ENCODE results near the gene ADGRL3. TPM values are rescaled to one million over a fixed set of nuclear protein-coding genes. Genes with fewer than 3 reads are reported as not detected.

The ADGRL3 gene
- total RNA-seq, 4 donors from 2014 or later, result 0.67 to 4.6 (median 1.6) TPM

GRCh38 chr4:61175495-61175894, 24.6 kb upstream of the ADGRL3 start:
- 38 to 89% methylated on average over 1 of the region's 1 CpG for WGBS, 2 donors
- intact Hi-C loops (cut with DNase I), result no loop called here

GRCh38 chr4:61177367-61177766, 22.8 kb upstream of the ADGRL3 start:
- DNase-seq, result no peak
- no peak overlapping the region for H3K4me3 ChIP-seq (replicated peaks in 1 of 3)
- WGBS, 2 donors, result 87 to 95% methylated on average over 2 of the region's 2 CpGs
- H3K36me3 ChIP-seq, result no peaks in the 10 kb centered on the region
- no peak overlapping the region for H3K27ac ChIP-seq
- no peaks in the 10 kb centered on the region for H3K9me3 ChIP-seq
- TF ChIP-seq POLR2A (IDR thresholded peaks at IDR 0.05) (no peak), CTCF (IDR thresholded peaks at IDR 0.05) (no peak)
- H3K4me1 ChIP-seq, result no peaks in the 10 kb centered on the region
- H3K27me3 ChIP-seq, result no peaks in the 10 kb centered on the region
- intact Hi-C loops (cut with DNase I), result no loop called here

More at GRCh38 chr4:61175495-61175894, 24.6 kb upstream of the ADGRL3 start:
- no peak for DNase-seq
- Histone ChIP-seq H3K27me3 (no peaks in the 10 kb centered on the region), H3K9me3 (no peaks in the 10 kb centered on the region), H3K4me1 (no peaks in the 10 kb centered on the region), H3K4me3 (replicated peaks in 1 of 3) (no peak overlapping the region), H3K36me3 (no peaks in the 10 kb centered on the region), H3K27ac (no peak overlapping the region)
- TF ChIP-seq CTCF (IDR thresholded peaks at IDR 0.05), result no peak

- Histone ChIP-seq H3K36me3 (no peaks in the 10 kb centered on the region), H3K9me3 (no peaks in the 10 kb centered on the region), H3K27me3 (no peaks in the 10 kb centered on the region), H3K27ac (no peak overlapping the region), H3K4me3 (replicated peaks in 1 of 3) (no peak overlapping the region), H3K4me1 (no peaks in the 10 kb centered on the region)
- 42 to 46% methylated on average over 5 of the region's 5 CpGs for WGBS, 2 donors
- no peak for DNase-seq
- no peak for TF ChIP-seq POLR2A (IDR thresholded peaks at IDR 0.05)
- no peak for TF ChIP-seq CTCF (IDR thresholded peaks at IDR 0.05)
- intact Hi-C loops (cut with DNase I), result no loop called here
These were observed 19.7 kb upstream of the ADGRL3 start for GRCh38 chr4:61180405-61180804.

- no peak overlapping the region for H3K4me3 ChIP-seq (replicated peaks in 1 of 3)
- TF ChIP-seq CTCF (IDR thresholded peaks at IDR 0.05), result no peak
- TF ChIP-seq POLR2A (IDR thresholded peaks at IDR 0.05), result no peak
- no peaks in the 10 kb centered on the region for H3K4me1 ChIP-seq
- H3K27me3 ChIP-seq, result no peaks in the 10 kb centered on the region
- DNase-seq, result no peak
- no peaks in the 10 kb centered on the region for H3K9me3 ChIP-seq
- no peaks in the 10 kb centered on the region for H3K36me3 ChIP-seq
- H3K27ac ChIP-seq, result no peak overlapping the region
- 91 to 92% methylated on average over 1 of the region's 1 CpG for WGBS, 2 donors
- intact Hi-C loops (cut with DNase I), result no loop called here
These were observed 17.2 kb upstream of the ADGRL3 start for GRCh38 chr4:61182915-61183314.

GRCh38 chr4:61185288-61185687, 14.8 kb upstream of the ADGRL3 start:
- no peak for DNase-seq
- no peak overlapping the region for H3K27ac ChIP-seq
- H3K4me3 ChIP-seq (replicated peaks in 1 of 3), result no peak overlapping the region
- TF ChIP-seq CTCF (IDR thresholded peaks at IDR 0.05) (no peak), POLR2A (IDR thresholded peaks at IDR 0.05) (no peak)
- H3K4me1 ChIP-seq, result no peaks in the 10 kb centered on the region
- H3K36me3 ChIP-seq, result no peaks in the 10 kb centered on the region
- no peaks in the 10 kb centered on the region for H3K9me3 ChIP-seq
- no peaks in the 10 kb centered on the region for H3K27me3 ChIP-seq
- intact Hi-C loops (cut with DNase I), result no loop called here

Measured in thyroid gland (tissue), 4 donors.